HG02970 (cell line): ENCODE results near the gene SLC27A6.
"Not testable (repeated sequence)": the region's sequence is repeated elsewhere in the genome, so short reads cannot be mapped to it uniquely, and the experiment has no call there.

ENCODE experiments used
- ATAC-seq: cut with Tn5 transposase; IDR thresholded peaks from one replicate; pipeline ENCODE4 v1.9.1; 2021; ENCODE audit warnings: mild to moderate bottlenecking, moderate library complexity, moderate number of reproducible peaks; ENCODE audit not compliant: unreplicated experiment, low FRiP score

The SLC27A6 gene

GRCh38 chr5:129001841-129002526 lies 36.7 kb downstream of the SLC27A6 start:
- no peak for ATAC-seq

- ATAC-seq, result no peak
Measured at GRCh38 chr5:129002527-129002842, 37.2 kb downstream of the SLC27A6 start.

- no peak for ATAC-seq
Measured at GRCh38 chr5:129003232-129003631, 37.9 kb downstream of the SLC27A6 start.

- no peak for ATAC-seq
Measured at GRCh38 chr5:129014185-129014584, 48.9 kb downstream of the SLC27A6 start.

GRCh38 chr5:129018837-129019236 lies 53.5 kb downstream of the SLC27A6 start:
- no peak for ATAC-seq

- no peak for ATAC-seq
Measured at GRCh38 chr5:129019401-129019908, 54.2 kb downstream of the SLC27A6 start.

- no peak for ATAC-seq
Measured at GRCh38 chr5:129020683-129021082, 55.4 kb downstream of the SLC27A6 start.

- ATAC-seq, result no peak
Measured at GRCh38 chr5:129021744-129022143, 56.5 kb downstream of the SLC27A6 start.

GRCh38 chr5:129022599-129022998 lies 57.3 kb downstream of the SLC27A6 start:
- no peak for ATAC-seq

- no peak for ATAC-seq
Measured at GRCh38 chr5:129027260-129027659, 62.0 kb downstream of the SLC27A6 start.

GRCh38 chr5:129031886-129032683 lies 66.8 kb downstream of the SLC27A6 start:
- no peak for ATAC-seq

GRCh38 chr5:129036257-129036656 lies 71.0 kb downstream of the SLC27A6 start:
- not testable (repeated sequence) for ATAC-seq

GRCh38 chr5:129041196-129041881 lies 76.1 kb downstream of the SLC27A6 start:
- ATAC-seq, result no peak

- no peak for ATAC-seq
Measured at GRCh38 chr5:129042306-129042705, 77.0 kb downstream of the SLC27A6 start.

GRCh38 chr5:129043894-129044293 lies 78.6 kb downstream of the SLC27A6 start:
- ATAC-seq, result no peak

- ATAC-seq, result no peak
Measured at GRCh38 chr5:129046151-129046550, 80.9 kb downstream of the SLC27A6 start.

- ATAC-seq, result no peak
Measured at GRCh38 chr5:129048509-129048908, 83.2 kb downstream of the SLC27A6 start.

- no peak for ATAC-seq
Measured at GRCh38 chr5:129049126-129049799, 84.0 kb downstream of the SLC27A6 start.

- no peak for ATAC-seq
Measured at GRCh38 chr5:129051283-129051682, 86.0 kb downstream of the SLC27A6 start.

- no peak for ATAC-seq
Measured at GRCh38 chr5:129053438-129053837, 88.2 kb downstream of the SLC27A6 start.

- no peak for ATAC-seq
Measured at GRCh38 chr5:129057329-129057728, 92.0 kb downstream of the SLC27A6 start.
